B cell (primary cell): ENCODE data around the gene HECTD2.

Experiments
- EZH2 ChIP-seq: IDR thresholded peaks from 2 replicates; pipeline ENCODE4 v1.6.1; 2012; ENCODE audit warnings: borderline replicate concordance, low read depth, mild to moderate bottlenecking, moderate library complexity, low read length; ENCODE audit not compliant: insufficient read depth, poor library complexity, severe bottlenecking
- TF ChIP-seq, protein P1 (sequence below): fragments of 200-600 bp; IDR thresholded peaks from one replicate; pipeline ENCODE4 v1.8.0; 2022; ENCODE audit warnings: antibody characterized with exemption, mild to moderate bottlenecking

DNA sequence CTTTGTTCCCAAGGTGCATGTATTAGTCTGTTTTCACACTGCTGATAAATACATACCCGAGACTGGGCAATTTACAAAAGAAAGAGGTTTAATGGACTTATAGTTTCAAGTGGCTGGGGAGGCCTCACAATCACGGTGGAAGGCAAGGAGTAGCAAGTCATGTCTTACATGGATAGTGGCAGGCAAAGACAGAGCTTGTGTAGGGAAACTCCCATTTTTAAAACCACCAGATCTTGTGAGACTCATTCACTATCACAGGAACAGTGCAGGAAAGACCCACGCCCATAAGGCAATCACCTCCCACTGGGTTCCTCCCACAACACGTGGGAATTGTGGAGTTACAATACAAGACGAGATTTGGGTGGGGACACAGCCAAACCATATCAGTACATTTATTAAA, 129.8 kb downstream of the HECTD2 start:
- TF ChIP-seq, protein P1, sequence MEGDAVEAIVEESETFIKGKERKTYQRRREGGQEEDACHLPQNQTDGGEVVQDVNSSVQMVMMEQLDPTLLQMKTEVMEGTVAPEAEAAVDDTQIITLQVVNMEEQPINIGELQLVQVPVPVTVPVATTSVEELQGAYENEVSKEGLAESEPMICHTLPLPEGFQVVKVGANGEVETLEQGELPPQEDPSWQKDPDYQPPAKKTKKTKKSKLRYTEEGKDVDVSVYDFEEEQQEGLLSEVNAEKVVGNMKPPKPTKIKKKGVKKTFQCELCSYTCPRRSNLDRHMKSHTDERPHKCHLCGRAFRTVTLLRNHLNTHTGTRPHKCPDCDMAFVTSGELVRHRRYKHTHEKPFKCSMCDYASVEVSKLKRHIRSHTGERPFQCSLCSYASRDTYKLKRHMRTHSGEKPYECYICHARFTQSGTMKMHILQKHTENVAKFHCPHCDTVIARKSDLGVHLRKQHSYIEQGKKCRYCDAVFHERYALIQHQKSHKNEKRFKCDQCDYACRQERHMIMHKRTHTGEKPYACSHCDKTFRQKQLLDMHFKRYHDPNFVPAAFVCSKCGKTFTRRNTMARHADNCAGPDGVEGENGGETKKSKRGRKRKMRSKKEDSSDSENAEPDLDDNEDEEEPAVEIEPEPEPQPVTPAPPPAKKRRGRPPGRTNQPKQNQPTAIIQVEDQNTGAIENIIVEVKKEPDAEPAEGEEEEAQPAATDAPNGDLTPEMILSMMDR, result no peak
- TF ChIP-seq EZH2, result no peak
